NCI-H82 (cell line): ENCODE data around the gene ACMSD.

Source experiments
- DNase-seq: peaks from one replicate; lab custom pipeline; 2025; lab: John Stamatoyannopoulos, UW

ACMSD gene

GRCh38 chr2:134949981-134950708 lies 111.7 kb downstream of the ACMSD start:
- no peak for DNase-seq

- no peak for DNase-seq
These were observed 112.5 kb downstream of the ACMSD start for GRCh38 chr2:134950886-134951285.
